HG02763 (cell line): Measurements from ENCODE around the gene CFAP46.

ENCODE experiments used
- ATAC-seq: cut with Tn5 transposase; IDR thresholded peaks from one replicate; pipeline ENCODE4 v1.9.1; 2021; ENCODE audit warnings: mild to moderate bottlenecking, moderate library complexity; ENCODE audit not compliant: unreplicated experiment

Gene CFAP46

DNA sequence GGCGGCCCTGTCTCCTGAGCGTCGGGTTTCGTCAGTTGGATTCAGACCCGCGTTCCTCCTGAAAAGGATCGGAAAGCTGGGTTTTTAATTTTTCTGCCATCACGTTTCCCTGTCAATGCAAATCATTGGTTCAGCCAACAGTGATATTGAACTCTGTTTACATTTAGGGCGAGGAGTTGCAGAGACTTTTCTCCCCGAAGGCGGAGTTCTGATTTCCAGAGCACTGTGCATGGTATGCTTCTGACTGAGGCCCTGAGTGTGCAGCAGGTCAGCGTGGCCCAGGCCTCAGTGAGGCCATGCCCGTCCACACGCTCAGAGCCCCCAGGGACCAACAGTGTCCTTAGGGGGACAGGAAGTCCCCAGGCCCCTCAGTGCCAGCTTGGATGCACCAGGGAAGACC lies 183.5 kb downstream of the CFAP46 start:
- ATAC-seq = no peak
